Middle frontal gyrus (tissue), 1 donor: Measurements from ENCODE around the gene LIPF.
"Not testable (repeated sequence)": the region's sequence is repeated elsewhere in the genome, so short reads cannot be mapped to it uniquely, and the experiment has no call there.

Experiments
- DNase-seq: peaks from one replicate; pipeline ENCODE4 v3.0.0-alpha.2; 2015; ENCODE audit warnings: low spot score; ENCODE audit errors: extremely low spot score

Gene LIPF

GRCh38 chr10:88664142-88664541 is at the start of gene LIPF:
Gene LIPF (plus strand): TSS chr10:88664442. CDS start chr10:88667298, 2,856 bp downstream.
- no peak for DNase-seq

- DNase-seq = no peak
Measured at GRCh38 chr10:88616250-88616977, 47.8 kb upstream of the LIPF start.

GRCh38 chr10:88617772-88618300 is 46.4 kb upstream of the LIPF start:
- no peak for DNase-seq

- DNase-seq = no peak
Measured at GRCh38 chr10:88618496-88618895, 45.7 kb upstream of the LIPF start.

- no peak for DNase-seq
Measured at GRCh38 chr10:88620441-88620840, 43.8 kb upstream of the LIPF start.

GRCh38 chr10:88623835-88624234 is 40.4 kb upstream of the LIPF start:
- no peak for DNase-seq

GRCh38 chr10:88624840-88625239 is 39.4 kb upstream of the LIPF start:
- DNase-seq = no peak

GRCh38 chr10:88640186-88640585 is 24.1 kb upstream of the LIPF start:
- DNase-seq = no peak

- DNase-seq = no peak
Measured at GRCh38 chr10:88642209-88642608, 22.0 kb upstream of the LIPF start.

- DNase-seq = no peak
Measured at GRCh38 chr10:88642963-88643362, 21.3 kb upstream of the LIPF start.

- DNase-seq = no peak
Measured at GRCh38 chr10:88647061-88647615, 17.1 kb upstream of the LIPF start.

- no peak for DNase-seq
Measured at GRCh38 chr10:88651101-88651551, 13.1 kb upstream of the LIPF start.

GRCh38 chr10:88652616-88653015 is 11.6 kb upstream of the LIPF start:
- no peak for DNase-seq

GRCh38 chr10:88657901-88658300 is 6.3 kb upstream of the LIPF start:
- no peak for DNase-seq

GRCh38 chr10:88659725-88660597 is 4.3 kb upstream of the LIPF start:
- no peak for DNase-seq

- no peak for DNase-seq
Measured at GRCh38 chr10:88660598-88660884, 3.7 kb upstream of the LIPF start.

GRCh38 chr10:88661018-88661417 is 3.2 kb upstream of the LIPF start:
- DNase-seq = no peak

GRCh38 chr10:88661577-88661976 is 2.7 kb upstream of the LIPF start:
- DNase-seq = no peak

GRCh38 chr10:88663153-88663552 is 1.1 kb upstream of the LIPF start:
- DNase-seq = not testable (repeated sequence)

GRCh38 chr10:88668465-88668864 is 4.2 kb downstream of the LIPF start:
- DNase-seq = no peak

- no peak for DNase-seq
Measured at GRCh38 chr10:88670497-88670896, 6.3 kb downstream of the LIPF start.

GRCh38 chr10:88672041-88672440 is 7.8 kb downstream of the LIPF start:
- no peak for DNase-seq
